H1 (cell line): Measurements from ENCODE around the gene CA14.

Experiments
- CTCF ChIP-seq, 3 experiments: IDR thresholded peaks; 1 replicate in 2 of 3; 2 replicates in 1 of 3; pipeline versions ENCODE4 v1.5.1 to v1.6.1; 2011; ENCODE audit warnings: low read length in 3 of 3, mild to moderate bottlenecking in 3 of 3, inconsistent platforms in 2 of 3, low read depth in 1 of 3, moderate library complexity in 1 of 3; ENCODE audit not compliant: insufficient read depth in 1 of 3; ENCODE audit errors: control extremely low read depth in 1 of 3
- EZH2 ChIP-seq: fragments of 200-600 bp; sonication (generic); IDR thresholded peaks from 2 replicates; pipeline ENCODE4 v1.7.1; 2012; ENCODE audit warnings: low read depth, mild to moderate bottlenecking, moderate library complexity, low read length, inconsistent platforms; ENCODE audit not compliant: severe bottlenecking
- POLR2A ChIP-seq, 2 experiments: IDR thresholded peaks; 1 replicate in 1 of 2; 2 replicates in 1 of 2; pipeline ENCODE4 v1.6.1; 2011; ENCODE audit warnings: low read depth in 2 of 2, low read length in 2 of 2, mild to moderate bottlenecking in 2 of 2; ENCODE audit errors: control extremely low read depth in 1 of 2
- POLR2AphosphoS5 ChIP-seq: IDR thresholded peaks from 2 replicates; pipeline ENCODE4 v1.6.1; 2011; ENCODE audit warnings: low read depth, low read length

- TF ChIP-seq POLR2A (IDR thresholded peaks at IDR 0.05; ENCODE audit: control extremely low read depth in 1 of 2, low read depth in 2 of 2, low read length in 2 of 2) (no peak), CTCF (IDR thresholded peaks at IDR 0.05; ENCODE audit: control extremely low read depth in 1 of 3, insufficient read depth in 1 of 3, low read depth in 1 of 3, low read length in 3 of 3) (no peak), EZH2 (no peak), POLR2AphosphoS5 (no peak)
Measured at GRCh38 chr1:150302902-150303301, 45.3 kb downstream of the CA14 start.
